Activated CD8-positive, alpha-beta memory T cell treated with anti-CD3 and anti-CD28 coated beads for 4 hours (primary cell): ENCODE data around the gene EYA4.

Experiments used
- DNase-seq, 2 donors: peaks; one replicate each; pipeline ENCODE4 v3.0.0-alpha.2; 2020; ENCODE audit warnings: low read depth in 2 of 2

Gene EYA4

GRCh38 chr6:133399426-133399825, 158.3 kb downstream of the EYA4 start:
- DNase-seq, result no peak

- DNase-seq, result no peak
Measured at GRCh38 chr6:133404151-133404550, 163.0 kb downstream of the EYA4 start.

- DNase-seq, result no peak
Measured at GRCh38 chr6:133404728-133405127, 163.6 kb downstream of the EYA4 start.

GRCh38 chr6:133407320-133408100, 166.4 kb downstream of the EYA4 start:
- no peak for DNase-seq

- no peak for DNase-seq
Measured at GRCh38 chr6:133408132-133408531, 167.0 kb downstream of the EYA4 start.

- no peak for DNase-seq
Measured at GRCh38 chr6:133408543-133408942, 167.4 kb downstream of the EYA4 start.

GRCh38 chr6:133410638-133411435, 169.7 kb downstream of the EYA4 start:
- no peak for DNase-seq

GRCh38 chr6:133411757-133412156, 170.6 kb downstream of the EYA4 start:
- no peak for DNase-seq

GRCh38 chr6:133415262-133415661, 174.1 kb downstream of the EYA4 start:
- DNase-seq, result no peak

GRCh38 chr6:133418108-133418507, 177.0 kb downstream of the EYA4 start:
- no peak for DNase-seq

- DNase-seq, result no peak
Measured at GRCh38 chr6:133423242-133423641, 182.1 kb downstream of the EYA4 start.

- no peak for DNase-seq
Measured at GRCh38 chr6:133424359-133424758, 183.2 kb downstream of the EYA4 start.

GRCh38 chr6:133426038-133426437, 184.9 kb downstream of the EYA4 start:
- no peak for DNase-seq

- no peak for DNase-seq
Measured at GRCh38 chr6:133428295-133428694, 187.1 kb downstream of the EYA4 start.

- DNase-seq, result no peak
Measured at GRCh38 chr6:133430530-133430929, 189.4 kb downstream of the EYA4 start.

GRCh38 chr6:133431031-133431430, 189.9 kb downstream of the EYA4 start:
- no peak for DNase-seq

- no peak for DNase-seq
Measured at GRCh38 chr6:133432021-133432989, 191.1 kb downstream of the EYA4 start.

GRCh38 chr6:133435065-133435728, 194.0 kb downstream of the EYA4 start:
- no peak for DNase-seq

- no peak for DNase-seq
Measured at GRCh38 chr6:133436652-133437051, 195.5 kb downstream of the EYA4 start.

- no peak for DNase-seq
Measured at GRCh38 chr6:133441491-133441890, 200.3 kb downstream of the EYA4 start.

GRCh38 chr6:133446789-133447188, 205.6 kb downstream of the EYA4 start:
- DNase-seq, result no peak
